ENCODE data around the gene GRIN2D.

DNA sequence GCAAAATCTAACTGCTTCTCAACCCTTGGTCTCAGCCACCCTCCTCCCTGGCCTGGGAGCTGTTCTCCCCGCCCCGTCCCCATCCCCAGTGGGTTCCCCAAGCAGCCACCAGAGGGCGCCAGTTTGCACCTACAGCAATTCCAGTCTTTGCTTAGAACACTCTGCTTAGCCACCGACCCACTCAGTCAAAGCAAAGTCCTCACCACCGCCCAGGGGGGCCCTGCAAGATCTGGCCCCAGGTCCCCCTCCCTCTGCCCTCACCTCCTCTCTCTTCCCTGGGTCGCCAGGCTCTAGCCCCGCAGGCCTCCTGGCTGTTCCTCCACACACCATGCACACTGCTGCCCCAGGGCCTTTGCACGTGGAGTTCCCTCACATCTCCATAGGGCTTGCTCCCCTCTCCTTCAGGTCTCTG, 42.1 kb upstream of the GRIN2D start:
- TF ChIP-seq CTCF (IDR thresholded peaks at IDR 0.05) (peak; percentile 43 to 82 (median 54)), POLR2A (IDR thresholded peaks at IDR 0.05) (no peak)
